Fibroblast of skin of abdomen (primary cell): ENCODE data around the gene SSR3.

Experiments
- DNase-seq: peaks from one replicate; pipeline ENCODE4 v3.0.0-alpha.2; 2013

SSR3 gene

DNA sequence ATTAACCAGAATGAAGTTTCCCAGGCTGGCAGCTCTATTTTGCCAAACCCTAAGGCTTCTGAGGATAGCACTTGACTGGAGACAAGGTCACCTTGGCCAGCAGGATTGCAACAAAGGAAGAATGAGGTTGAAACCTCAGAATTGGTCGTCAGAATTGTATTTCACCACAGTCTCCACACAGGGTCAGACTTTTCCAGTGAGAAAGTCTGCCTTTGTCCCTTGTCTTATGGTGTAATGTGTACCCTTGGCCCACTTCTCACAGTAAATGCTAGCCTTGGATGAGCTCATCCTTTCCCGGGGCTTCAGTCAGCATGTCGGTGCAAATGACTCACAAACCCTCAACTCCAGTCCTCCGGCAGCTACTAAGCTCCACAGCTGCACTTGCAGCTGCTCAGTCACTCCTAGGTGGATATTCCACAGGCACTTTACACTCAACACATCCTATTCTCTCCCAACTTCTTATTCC, 19.7 kb downstream of the SSR3 start:
- DNase-seq: peak; percentile 96

GRCh38 chr3:156533205-156533604, 21.7 kb downstream of the SSR3 start:
- peak; percentile 30 for DNase-seq

- DNase-seq: no peak
Observed at GRCh38 chr3:156532730-156533129, 22.2 kb downstream of the SSR3 start.

- no peak for DNase-seq
Observed at GRCh38 chr3:156530980-156531379, 23.9 kb downstream of the SSR3 start.

GRCh38 chr3:156527060-156527459, 27.9 kb downstream of the SSR3 start:
- no peak for DNase-seq

- no peak for DNase-seq
Observed at GRCh38 chr3:156525808-156526207, 29.1 kb downstream of the SSR3 start.

DNA sequence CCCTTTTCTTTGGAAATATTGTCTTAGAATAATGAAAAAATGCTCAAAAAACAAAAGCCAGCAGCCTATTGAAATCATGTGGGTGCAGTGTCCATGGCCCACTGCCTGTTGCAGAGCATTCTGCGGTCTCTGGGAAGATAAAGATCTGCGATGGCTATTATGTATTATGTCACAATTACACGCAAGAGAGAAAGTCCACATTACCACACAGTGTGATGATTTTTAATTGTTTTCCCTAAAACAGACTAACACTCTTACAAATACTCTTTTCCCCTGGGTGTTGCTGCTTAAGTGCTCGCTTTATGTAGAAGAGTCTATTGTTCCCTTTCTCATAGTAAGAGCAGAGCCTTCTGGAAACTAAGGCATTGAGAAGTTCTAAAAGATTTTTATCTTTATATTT, 32.2 kb downstream of the SSR3 start:
- peak; percentile 38 for DNase-seq

- DNase-seq: no peak
Observed at GRCh38 chr3:156519758-156520162, 35.2 kb downstream of the SSR3 start.

DNA sequence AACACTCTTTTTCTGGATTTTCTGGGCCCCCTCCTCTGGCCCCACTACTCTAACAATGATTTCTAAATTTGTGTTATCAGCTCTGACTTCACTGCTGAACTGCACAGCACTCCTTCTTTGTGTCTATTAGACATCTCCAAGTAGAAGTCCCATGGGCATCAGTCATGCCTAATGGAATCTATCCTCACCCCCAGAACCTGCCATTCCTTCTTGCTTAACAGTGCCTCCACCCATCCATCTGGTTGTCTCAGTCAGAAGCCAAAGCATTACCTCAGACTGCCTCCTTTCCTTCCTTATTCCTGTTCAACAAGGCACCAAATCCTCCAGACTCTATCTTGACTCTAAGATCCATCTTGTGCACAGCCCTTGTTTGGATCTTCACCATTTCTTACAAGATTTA, 36.2 kb downstream of the SSR3 start:
- DNase-seq: peak; percentile 43

GRCh38 chr3:156516961-156517360, 38.0 kb downstream of the SSR3 start:
- DNase-seq: peak; percentile 36

DNA sequence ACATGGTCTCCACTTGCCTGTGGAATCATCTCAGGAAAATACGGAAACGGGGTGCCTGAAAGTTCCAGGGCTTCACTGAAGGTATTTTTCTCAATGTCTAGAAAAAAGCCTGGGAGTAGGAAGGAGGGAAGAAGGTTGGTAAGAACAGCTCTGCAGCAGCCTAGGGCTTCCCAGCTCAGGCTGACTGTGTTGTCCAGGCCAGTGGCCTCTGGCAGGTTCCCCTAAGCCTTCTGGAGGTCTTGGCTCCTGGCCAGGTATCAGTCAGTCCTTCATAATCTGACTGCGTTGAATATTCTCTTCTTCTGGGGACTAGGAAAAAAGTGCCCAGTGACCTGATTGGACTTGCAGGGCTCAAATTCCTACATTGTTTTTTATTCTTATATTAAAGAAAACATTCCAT, 38.6 kb downstream of the SSR3 start:
- no peak for DNase-seq

- no peak for DNase-seq
Observed at GRCh38 chr3:156513619-156514018, 41.3 kb downstream of the SSR3 start.

GRCh38 chr3:156511987-156512677, 42.8 kb downstream of the SSR3 start:
- no peak for DNase-seq

GRCh38 chr3:156509189-156510174, 45.4 kb downstream of the SSR3 start:
- peak; percentile 62 for DNase-seq

DNA sequence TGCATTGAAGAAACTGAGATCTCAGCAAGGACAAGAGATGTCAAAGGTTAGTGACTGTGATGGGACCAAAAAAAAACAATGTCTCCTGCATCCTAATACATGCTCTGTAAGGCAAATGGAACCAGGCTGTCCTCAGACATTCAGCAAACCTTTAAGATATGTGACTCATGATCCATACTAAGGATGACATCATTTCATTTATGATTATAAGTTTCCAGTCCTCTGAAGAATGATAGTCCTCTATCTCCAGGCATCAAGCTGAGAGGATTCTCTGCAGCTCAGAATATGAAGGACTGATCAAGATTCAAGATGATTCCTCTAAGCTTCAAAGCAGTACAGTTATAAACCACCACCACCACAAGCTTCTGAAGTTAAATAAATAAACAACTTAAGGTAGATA, 47.6 kb downstream of the SSR3 start:
- DNase-seq: peak; percentile 35

GRCh38 chr3:156498307-156498706, 56.6 kb downstream of the SSR3 start:
- no peak for DNase-seq

DNA sequence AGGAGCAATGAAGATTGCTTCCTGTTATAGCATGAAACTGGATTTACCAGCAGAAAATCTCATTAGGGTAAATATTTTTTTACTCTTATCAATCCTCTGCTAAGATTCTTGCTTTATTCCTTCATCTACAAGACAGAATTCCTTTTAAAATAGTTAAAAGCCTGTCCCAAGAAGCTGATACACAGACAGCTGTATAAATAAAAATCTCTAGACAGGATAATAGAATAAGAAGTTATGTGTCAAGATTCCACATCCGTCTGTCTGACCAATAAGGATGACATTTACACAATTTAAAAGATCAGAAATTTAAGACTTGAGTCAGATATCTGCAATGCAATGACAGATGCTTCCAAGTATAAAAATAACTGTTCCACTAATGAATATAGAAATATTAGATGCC, 57.6 kb downstream of the SSR3 start:
- peak; percentile 82 for DNase-seq

GRCh38 chr3:156495816-156496215, 59.1 kb downstream of the SSR3 start:
- no peak for DNase-seq

GRCh38 chr3:156493887-156494286, 61.0 kb downstream of the SSR3 start:
- DNase-seq: no peak

- DNase-seq: peak; percentile 91
Observed at GRCh38 chr3:156492801-156493261, 62.1 kb downstream of the SSR3 start.

GRCh38 chr3:156491192-156491591, 63.7 kb downstream of the SSR3 start:
- DNase-seq: no peak
